GM18505 (cell line): ENCODE data around the gene CD59.
"Not testable (repeated sequence)": the region's sequence is repeated elsewhere in the genome, so short reads cannot be mapped to it uniquely, and the experiment has no call there.

Experiments
- ATAC-seq: cut with Tn5 transposase; IDR thresholded peaks from one replicate; pipeline ENCODE4 v1.9.1; 2021; ENCODE audit not compliant: unreplicated experiment
- POLR2A ChIP-seq: IDR thresholded peaks from 4 replicates; pipeline ENCODE4 v1.6.1; 2011; ENCODE audit warnings: borderline replicate concordance; ENCODE audit not compliant: insufficient read depth, insufficient read length; ENCODE audit errors: extremely low read depth

Gene CD59

DNA sequence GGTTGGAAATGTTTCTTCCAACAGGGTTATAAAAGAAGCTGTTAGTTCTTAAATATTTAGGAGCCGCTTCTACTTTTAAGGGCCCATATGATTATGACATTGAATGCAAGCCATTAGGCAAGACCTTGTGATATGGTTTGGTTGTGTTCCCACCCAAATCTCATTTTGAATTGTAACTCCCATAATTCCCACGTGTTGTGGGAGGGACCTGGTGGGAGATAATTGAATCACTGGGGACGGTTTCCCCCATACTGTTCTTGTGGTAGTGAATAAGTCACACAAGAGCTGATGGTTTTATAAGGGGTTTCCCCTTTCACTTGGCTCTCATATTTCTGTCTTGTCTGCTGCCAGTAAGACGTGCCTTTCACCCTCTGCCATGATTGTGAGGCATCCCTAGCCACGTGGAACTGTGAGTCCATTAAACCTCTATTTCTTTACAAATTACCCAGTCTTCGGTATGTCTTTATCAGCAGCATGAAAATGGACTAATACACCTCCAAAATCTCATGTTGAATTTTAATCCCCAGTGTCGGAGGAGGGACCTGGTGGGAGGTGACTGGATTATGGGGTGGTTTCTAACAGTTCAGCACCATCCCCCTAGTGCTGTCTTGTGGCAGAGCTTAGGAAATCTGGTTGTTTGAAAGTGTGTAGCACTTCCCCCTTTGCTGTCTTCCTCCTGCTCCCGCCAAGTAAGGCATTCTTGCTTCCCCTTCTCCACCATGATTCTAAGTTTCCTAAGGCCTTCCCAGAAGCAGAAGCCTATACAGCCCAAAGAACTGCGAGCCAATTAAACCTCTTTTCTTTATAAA lies 4.3 kb downstream of the CD59 start:
- TF ChIP-seq POLR2A, result no peak

GRCh38 chr11:33730716-33731115 lies 5.5 kb downstream of the CD59 start:
- no peak for TF ChIP-seq POLR2A
- ATAC-seq, result no peak

More for the DNA sequence above, 4.3 kb downstream of the CD59 start:
- no peak for ATAC-seq

DNA sequence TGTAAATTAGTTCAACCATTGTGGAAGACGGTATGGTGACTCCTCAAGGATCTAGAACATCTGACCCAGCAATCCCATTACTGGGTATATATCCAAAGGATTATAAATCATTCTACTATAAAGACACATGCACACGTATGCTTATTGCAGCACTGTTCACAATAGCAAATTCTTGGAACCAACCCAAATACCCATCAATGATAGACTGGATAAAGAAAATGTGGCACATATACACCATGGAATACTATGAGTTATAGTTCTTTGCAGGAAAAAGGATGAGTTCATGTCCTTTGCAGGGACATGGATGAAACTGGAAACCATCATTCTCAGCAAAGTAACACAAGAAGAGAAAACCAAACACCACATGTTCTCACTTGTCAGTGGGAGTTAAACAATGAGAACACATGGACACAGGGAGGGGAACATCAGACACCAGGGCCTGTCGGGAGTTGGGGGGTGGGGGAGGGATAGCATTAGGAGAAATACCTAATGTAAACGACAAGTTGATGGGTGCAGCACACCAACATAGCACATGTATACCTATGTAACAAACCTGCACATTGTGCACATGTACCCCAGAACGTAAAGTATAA lies 7.1 kb downstream of the CD59 start:
- not testable (repeated sequence) for ATAC-seq

DNA sequence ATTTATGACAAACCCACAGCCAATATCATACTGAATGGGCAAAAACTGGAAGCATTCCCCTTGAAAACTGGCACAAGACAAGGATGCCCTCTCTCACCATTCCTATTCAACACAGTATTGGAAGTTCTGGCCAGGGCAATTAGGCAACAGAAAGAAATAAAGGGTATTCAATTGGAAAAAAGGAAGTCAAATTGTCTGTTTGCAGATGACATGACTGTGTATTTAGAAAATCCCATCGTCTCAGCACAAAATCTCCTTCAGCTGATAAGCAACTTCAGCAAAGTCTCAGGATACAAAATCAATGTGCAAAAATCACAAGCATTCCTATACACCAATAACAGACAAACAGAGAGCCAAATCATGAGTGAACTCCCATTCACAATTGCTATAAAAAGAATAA lies 8.7 kb downstream of the CD59 start:
- not testable (repeated sequence) for ATAC-seq

- TF ChIP-seq POLR2A, result no peak
- ATAC-seq, result no peak
These were observed 10.7 kb downstream of the CD59 start for GRCh38 chr11:33725496-33725895.

GRCh38 chr11:33724644-33725035 lies 11.6 kb downstream of the CD59 start:
- TF ChIP-seq POLR2A, result no peak
- ATAC-seq, result no peak

DNA sequence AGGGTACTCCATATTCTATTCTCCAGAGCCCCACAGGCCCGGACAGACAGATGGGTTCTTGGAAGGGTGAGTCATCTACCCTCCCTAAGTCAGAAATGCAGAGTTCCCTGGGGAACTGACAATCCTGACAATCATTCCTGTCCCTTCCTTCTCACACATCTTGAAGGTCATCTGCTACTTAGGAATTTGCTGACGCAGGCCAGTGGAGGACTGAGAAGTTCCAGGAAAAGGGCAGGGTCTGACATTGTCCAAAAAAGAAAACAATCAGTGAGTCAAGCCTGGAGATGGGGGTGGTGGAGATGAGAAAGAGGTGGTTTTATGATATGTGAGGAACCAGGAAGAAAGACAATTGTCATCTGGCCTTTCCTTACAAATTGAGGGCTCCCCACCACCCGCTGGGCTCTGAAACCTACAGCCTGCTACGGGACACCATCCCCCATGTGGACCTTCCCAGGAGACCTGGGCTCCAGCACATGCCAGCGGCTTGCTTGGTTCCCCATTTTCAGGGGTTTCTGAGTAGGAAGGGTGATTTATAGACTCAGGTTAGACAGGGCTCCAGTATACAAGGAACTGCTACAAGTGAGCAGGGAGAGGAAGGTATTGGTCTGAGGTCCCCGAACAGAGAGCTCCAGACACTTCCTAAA lies 12.9 kb downstream of the CD59 start:
- no peak for TF ChIP-seq POLR2A
- ATAC-seq, result no peak

DNA sequence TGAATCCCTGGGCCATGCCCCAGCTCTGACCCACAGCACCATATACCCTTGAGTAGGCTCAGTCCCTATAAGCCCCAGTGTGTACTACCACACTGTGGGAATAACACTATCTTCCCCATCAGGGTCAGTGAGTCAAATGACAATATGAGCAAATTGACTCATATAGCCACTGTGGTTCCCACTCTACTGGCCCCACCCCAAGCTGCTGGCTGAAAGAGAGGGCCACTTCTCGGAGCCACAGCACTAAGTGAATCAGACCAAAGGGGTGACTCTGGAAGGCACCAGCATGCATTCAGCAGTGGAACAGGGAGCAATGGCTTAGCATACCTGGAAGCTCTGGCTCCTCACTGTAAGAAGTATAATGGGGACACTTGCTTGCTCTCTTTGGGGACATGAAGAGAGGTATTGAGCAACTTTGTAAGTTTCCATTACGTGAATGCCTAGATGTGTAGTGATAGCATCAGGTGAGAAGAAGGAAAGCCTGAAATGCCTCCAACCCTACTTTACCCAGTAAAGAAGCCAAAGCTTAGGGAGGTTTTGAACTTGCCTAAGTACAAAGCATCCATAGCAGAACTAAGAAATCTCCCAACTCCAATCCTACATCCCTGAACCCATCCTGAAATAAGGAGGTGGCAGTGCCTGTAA lies 13.5 kb downstream of the CD59 start:
- TF ChIP-seq POLR2A, result no peak
- ATAC-seq, result peak; percentile 72

GRCh38 chr11:33721984-33722383 lies 14.2 kb downstream of the CD59 start:
- ATAC-seq, result no peak
- TF ChIP-seq POLR2A, result no peak

DNA sequence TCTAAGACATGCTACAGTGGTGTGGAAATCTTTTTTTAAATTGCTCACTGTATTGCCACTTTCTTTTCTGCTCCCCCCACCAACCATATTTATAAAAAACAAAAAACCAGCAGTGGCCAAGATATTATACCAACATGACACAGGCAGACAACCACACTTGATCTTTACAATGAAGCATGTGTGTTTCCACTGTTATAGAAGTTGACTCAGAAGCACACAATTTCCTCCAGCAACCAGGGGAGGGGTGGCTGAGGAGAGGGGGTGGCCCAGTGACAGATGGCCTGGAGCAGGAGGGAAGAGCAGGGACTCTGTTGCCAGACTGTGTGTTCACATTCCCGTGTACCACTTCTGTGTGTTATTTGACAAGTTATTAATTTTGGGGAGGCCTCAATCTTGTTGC lies 14.8 kb downstream of the CD59 start:
- TF ChIP-seq POLR2A, result no peak
- ATAC-seq, result no peak

DNA sequence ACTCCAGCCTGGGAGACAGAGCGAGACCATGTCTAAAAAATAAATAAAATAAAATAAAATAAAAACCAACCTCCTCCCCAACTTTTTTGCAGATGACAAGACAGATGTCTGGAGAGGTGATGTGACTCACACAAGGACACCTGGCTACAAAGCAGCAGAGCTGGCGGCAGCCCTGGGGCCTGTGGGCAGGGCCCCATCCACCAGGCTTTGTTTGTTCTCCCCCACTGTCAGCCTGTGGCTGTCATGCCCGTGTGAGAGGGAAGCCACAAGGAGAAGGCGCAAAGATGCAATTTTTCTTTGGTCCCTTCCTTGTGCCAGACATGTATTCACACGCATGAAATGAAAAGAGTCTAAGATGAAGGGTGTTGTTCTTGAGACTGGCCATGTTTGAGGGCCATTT lies 16.6 kb downstream of the CD59 start:
- no peak for TF ChIP-seq POLR2A
- ATAC-seq, result no peak

DNA sequence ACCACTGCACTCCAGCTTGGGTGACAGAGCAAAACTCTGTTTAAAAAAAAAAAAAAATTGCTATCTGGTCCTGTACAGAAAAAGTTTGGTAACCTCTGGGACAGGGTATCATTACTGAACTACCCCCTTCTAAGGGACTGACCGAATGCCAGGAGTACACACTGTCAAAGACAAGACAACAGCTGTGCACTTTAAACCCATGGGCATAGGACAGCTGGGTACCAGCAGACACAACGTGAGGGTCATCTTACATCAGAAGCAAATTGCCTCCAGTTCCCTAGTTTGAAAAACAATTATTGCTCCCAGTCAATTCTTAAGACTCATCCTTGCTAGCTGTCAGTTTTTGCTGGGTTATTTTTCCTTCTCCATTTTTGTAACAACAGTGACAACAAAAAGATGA lies 17.8 kb downstream of the CD59 start:
- TF ChIP-seq POLR2A, result no peak
- no peak for ATAC-seq

GRCh38 chr11:33716243-33716642 lies 20.0 kb downstream of the CD59 start:
- TF ChIP-seq POLR2A, result no peak
- no peak for ATAC-seq
